ENCODE measurements around the gene CLCN1.

The CLCN1 gene

GRCh38 chr7:143396182-143396581, 80.3 kb downstream of the CLCN1 start:
- H3K4me3 ChIP-seq (replicated peaks; ENCODE audit: insufficient read depth, low read length): no peak overlapping the region
- no peak overlapping the region for H3K27ac ChIP-seq (replicated peaks)
- H3K27me3 ChIP-seq (ENCODE audit: insufficient read depth, poor library complexity, severe bottlenecking): no peaks in the 10 kb centered on the region
- no peak for TF ChIP-seq GABPA (IDR thresholded peaks at IDR 0.05; ENCODE audit: low read depth)
- TF ChIP-seq, protein P1, sequence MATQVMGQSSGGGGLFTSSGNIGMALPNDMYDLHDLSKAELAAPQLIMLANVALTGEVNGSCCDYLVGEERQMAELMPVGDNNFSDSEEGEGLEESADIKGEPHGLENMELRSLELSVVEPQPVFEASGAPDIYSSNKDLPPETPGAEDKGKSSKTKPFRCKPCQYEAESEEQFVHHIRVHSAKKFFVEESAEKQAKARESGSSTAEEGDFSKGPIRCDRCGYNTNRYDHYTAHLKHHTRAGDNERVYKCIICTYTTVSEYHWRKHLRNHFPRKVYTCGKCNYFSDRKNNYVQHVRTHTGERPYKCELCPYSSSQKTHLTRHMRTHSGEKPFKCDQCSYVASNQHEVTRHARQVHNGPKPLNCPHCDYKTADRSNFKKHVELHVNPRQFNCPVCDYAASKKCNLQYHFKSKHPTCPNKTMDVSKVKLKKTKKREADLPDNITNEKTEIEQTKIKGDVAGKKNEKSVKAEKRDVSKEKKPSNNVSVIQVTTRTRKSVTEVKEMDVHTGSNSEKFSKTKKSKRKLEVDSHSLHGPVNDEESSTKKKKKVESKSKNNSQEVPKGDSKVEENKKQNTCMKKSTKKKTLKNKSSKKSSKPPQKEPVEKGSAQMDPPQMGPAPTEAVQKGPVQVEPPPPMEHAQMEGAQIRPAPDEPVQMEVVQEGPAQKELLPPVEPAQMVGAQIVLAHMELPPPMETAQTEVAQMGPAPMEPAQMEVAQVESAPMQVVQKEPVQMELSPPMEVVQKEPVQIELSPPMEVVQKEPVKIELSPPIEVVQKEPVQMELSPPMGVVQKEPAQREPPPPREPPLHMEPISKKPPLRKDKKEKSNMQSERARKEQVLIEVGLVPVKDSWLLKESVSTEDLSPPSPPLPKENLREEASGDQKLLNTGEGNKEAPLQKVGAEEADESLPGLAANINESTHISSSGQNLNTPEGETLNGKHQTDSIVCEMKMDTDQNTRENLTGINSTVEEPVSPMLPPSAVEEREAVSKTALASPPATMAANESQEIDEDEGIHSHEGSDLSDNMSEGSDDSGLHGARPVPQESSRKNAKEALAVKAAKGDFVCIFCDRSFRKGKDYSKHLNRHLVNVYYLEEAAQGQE (IDR thresholded peaks at IDR 0.05; ENCODE audit: insufficient replicate concordance, low read depth): no peak
- no peak for DNase-seq (ENCODE audit: low read depth in 1 of 2, low spot score in 1 of 2)

GRCh38 chr7:143396625-143397556, 81.0 kb downstream of the CLCN1 start:
- no peak for DNase-seq (ENCODE audit: low read depth in 1 of 2, low spot score in 1 of 2)
- Histone ChIP-seq H3K4me3 (replicated peaks; ENCODE audit: insufficient read depth, low read length) (no peak overlapping the region), H3K27me3 (ENCODE audit: insufficient read depth, poor library complexity, severe bottlenecking) (no peaks in the 10 kb centered on the region), H3K27ac (replicated peaks) (no peak overlapping the region)
- no peak for TF ChIP-seq POLR2AphosphoS5 (IDR thresholded peaks at IDR 0.05; ENCODE audit: low read depth)
- no peak for TF ChIP-seq SPI1 (IDR thresholded peaks at IDR 0.05; ENCODE audit: borderline replicate concordance, low read depth)

DNA sequence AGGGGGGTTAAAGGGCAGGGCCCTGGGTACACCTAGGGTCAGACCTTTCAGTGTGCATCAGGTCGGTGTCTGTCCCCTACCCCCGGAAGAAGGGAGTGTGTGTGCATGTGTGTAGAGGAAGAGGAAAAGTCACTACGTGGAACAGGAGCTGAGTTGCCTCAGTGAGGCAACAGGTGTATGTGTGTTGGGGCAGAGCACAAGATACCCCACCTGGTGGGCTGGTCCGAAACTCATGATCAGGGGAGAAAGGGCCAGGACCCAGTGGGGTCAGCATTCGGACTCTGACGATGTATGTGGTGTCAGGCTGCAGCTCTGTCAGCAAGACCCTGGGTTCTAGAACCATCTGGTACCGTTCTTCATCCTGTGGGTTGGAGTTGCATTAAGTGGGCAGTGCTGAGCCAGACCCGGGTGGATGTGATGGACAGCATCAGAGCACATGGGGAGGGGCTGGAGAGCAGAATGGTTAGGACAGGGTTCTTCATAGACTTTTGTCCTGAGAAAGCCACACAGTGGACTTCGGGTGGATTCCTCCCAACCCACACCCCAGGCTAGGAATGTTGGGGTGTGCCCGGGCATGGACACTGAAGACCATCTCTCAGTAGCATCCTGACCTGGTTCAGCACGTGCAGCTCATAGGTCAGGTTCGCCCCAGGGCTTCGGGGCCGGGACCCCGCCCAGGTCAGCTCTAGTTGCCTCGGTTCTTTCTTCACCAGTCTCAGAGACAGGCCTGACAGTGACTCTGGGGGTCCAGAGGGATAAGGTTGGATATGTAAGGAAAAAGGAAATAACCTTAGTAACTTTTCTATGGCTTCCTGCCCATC, 82.0 kb downstream of the CLCN1 start:
- DNase-seq (ENCODE audit: low read depth in 1 of 2, low spot score in 1 of 2): no peak
- Histone ChIP-seq H3K4me3 (replicated peaks; ENCODE audit: insufficient read depth, low read length) (no peak overlapping the region), H3K27me3 (ENCODE audit: insufficient read depth, poor library complexity, severe bottlenecking) (no peaks in the 10 kb centered on the region), H3K27ac (replicated peaks) (no peak overlapping the region)
- TF ChIP-seq POLR2AphosphoS5 (IDR thresholded peaks at IDR 0.05; ENCODE audit: low read depth) (no peak), GABPA (IDR thresholded peaks at IDR 0.05; ENCODE audit: low read depth) (no peak), CTCF (IDR thresholded peaks at IDR 0.05; ENCODE audit: insufficient read depth, low read length) (no peak), SPI1 (IDR thresholded peaks at IDR 0.05; ENCODE audit: borderline replicate concordance, low read depth) (no peak)
- TF ChIP-seq, protein P1 (IDR thresholded peaks at IDR 0.05; ENCODE audit: insufficient replicate concordance, low read depth): no peak

DNA sequence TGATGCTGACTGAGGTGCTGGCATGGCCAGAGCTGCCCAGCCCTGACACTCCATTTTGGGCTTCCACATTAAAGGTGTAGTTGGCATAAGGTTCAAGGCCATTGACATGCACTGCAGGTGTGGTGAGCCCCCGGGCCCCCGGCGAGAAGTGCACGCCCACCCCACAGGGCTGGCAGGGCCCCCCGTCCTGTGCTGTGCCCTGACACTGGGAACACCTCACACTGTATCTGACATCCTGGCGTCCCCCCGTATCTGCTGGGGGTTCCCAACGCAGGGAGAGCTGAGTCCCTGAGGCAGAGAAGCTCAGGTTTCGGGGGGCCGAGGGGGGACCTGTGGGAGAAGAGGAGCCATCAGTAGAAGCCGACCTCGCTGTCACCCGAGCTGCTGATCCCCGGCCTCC, 82.7 kb downstream of the CLCN1 start:
- H3K27me3 ChIP-seq (ENCODE audit: insufficient read depth, poor library complexity, severe bottlenecking): no peaks in the 10 kb centered on the region
- DNase-seq (ENCODE audit: low read depth in 1 of 2, low spot score in 1 of 2): no peak
- H3K4me3 ChIP-seq (replicated peaks; ENCODE audit: insufficient read depth, low read length): no peak overlapping the region

More for the DNA sequence above, 82.7 kb downstream of the CLCN1 start:
- no peak overlapping the region for H3K27ac ChIP-seq (replicated peaks)
- TF ChIP-seq POLR2AphosphoS5 (IDR thresholded peaks at IDR 0.05; ENCODE audit: low read depth) (no peak), CTCF (IDR thresholded peaks at IDR 0.05; ENCODE audit: insufficient read depth, low read length) (no peak), GABPA (IDR thresholded peaks at IDR 0.05; ENCODE audit: low read depth) (no peak), SPI1 (IDR thresholded peaks at IDR 0.05; ENCODE audit: borderline replicate concordance, low read depth) (no peak)
- TF ChIP-seq, protein P1 (IDR thresholded peaks at IDR 0.05; ENCODE audit: insufficient replicate concordance, low read depth): no peak

All from HL-60 (cell line).